ENCODE data around the gene DTX4.

DNA sequence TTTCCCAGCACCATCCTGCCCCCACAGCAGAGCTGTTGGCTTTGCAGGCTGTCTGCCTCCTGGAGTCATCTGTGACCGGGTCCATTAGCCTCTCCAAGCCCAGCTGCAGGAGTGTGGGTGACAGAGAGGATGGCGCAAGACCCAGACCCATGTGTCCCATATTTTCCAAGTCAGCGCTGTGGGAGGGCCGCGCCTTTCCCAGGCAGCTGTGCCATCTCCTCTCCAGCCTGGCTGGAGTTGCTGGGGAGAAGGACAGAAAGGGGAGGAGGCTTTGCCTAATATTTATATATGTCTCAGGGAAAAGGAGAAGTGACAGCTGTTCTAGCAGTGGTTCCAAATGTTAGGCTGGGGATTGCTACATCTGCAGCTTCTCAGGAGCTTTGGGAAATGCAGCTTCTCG lies 15.7 kb downstream of the DTX4 start:
- TF ChIP-seq, protein P1, sequence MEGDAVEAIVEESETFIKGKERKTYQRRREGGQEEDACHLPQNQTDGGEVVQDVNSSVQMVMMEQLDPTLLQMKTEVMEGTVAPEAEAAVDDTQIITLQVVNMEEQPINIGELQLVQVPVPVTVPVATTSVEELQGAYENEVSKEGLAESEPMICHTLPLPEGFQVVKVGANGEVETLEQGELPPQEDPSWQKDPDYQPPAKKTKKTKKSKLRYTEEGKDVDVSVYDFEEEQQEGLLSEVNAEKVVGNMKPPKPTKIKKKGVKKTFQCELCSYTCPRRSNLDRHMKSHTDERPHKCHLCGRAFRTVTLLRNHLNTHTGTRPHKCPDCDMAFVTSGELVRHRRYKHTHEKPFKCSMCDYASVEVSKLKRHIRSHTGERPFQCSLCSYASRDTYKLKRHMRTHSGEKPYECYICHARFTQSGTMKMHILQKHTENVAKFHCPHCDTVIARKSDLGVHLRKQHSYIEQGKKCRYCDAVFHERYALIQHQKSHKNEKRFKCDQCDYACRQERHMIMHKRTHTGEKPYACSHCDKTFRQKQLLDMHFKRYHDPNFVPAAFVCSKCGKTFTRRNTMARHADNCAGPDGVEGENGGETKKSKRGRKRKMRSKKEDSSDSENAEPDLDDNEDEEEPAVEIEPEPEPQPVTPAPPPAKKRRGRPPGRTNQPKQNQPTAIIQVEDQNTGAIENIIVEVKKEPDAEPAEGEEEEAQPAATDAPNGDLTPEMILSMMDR (conservative IDR thresholded peaks at IDR 0.05; ENCODE audit: low read depth, low read length): no peak
- TF ChIP-seq EZH2 (IDR thresholded peaks at IDR 0.05; ENCODE audit: low read length, unreplicated experiment): no peak
